ENCODE data around the gene CA11.

The CA11 gene

DNA sequence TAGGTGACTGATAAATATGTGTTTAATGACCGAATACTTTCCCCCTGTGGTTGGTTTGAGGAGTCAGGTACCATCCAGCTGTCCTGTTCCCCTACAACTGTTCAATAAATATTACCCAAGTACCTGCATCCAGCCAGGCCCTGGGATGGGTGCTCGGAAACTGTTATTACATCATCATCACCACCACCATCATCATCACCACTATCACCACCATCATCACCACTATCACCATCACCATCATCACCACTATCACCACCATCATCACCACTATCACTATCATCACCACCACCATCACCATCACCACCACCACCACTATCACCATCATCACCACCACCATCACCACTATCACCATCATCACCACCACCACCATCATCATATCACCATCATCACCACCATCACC lies 22.8 kb upstream of the CA11 start:
- no peak for DNase-seq (ENCODE audit: low read depth)
- TF ChIP-seq, protein P1, sequence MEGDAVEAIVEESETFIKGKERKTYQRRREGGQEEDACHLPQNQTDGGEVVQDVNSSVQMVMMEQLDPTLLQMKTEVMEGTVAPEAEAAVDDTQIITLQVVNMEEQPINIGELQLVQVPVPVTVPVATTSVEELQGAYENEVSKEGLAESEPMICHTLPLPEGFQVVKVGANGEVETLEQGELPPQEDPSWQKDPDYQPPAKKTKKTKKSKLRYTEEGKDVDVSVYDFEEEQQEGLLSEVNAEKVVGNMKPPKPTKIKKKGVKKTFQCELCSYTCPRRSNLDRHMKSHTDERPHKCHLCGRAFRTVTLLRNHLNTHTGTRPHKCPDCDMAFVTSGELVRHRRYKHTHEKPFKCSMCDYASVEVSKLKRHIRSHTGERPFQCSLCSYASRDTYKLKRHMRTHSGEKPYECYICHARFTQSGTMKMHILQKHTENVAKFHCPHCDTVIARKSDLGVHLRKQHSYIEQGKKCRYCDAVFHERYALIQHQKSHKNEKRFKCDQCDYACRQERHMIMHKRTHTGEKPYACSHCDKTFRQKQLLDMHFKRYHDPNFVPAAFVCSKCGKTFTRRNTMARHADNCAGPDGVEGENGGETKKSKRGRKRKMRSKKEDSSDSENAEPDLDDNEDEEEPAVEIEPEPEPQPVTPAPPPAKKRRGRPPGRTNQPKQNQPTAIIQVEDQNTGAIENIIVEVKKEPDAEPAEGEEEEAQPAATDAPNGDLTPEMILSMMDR (conservative IDR thresholded peaks at IDR 0.05; ENCODE audit: low read depth, low read length), result no peak
- no peak overlapping the region for H3K4me3 ChIP-seq (ENCODE audit: low read length)

DNA sequence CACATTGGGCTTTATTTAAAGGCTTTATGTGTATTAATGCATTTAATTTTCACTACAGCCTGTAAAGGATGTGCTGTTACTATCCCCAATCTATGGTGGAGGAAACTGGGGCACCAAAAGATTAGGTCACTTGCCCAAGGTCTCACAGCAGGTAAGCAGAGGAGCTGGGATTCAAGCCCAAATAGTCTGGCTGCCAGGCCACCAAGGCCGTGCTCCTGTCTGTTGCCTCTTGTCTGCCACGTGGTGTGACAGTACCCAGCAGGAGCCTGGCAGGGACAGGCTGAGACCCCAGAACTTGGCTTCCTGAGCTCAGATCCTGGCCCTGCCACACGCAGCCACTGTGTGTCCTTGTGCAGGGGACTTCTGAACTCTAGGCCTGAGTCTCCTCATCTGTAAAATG lies 22.3 kb upstream of the CA11 start:
- no peak overlapping the region for H3K4me3 ChIP-seq (ENCODE audit: low read length)
- TF ChIP-seq, protein P1 (conservative IDR thresholded peaks at IDR 0.05; ENCODE audit: low read depth, low read length), result no peak
- no peak for DNase-seq (ENCODE audit: low read depth)

DNA sequence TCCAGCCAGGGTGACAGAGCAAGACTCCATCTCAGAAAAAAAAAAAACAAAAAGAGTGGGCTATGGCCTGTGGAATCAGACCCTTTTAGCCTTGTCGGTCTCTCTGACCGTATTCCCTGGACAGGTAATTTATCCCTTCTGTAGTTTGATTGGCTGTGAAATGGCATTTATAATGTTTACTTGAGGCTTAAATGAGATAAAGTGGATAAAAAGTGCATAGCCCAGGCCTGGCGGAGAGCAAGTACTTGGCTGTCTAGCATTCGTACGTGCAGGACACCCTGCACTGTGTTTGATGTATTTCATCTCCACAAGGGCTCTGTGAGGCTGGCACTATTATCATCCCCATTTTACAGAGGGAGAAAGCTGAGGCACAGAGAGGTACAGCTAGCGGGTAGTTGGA lies 19.8 kb upstream of the CA11 start:
- no peak overlapping the region for H3K4me3 ChIP-seq (ENCODE audit: low read length)
- DNase-seq (ENCODE audit: low read depth), result no peak
- TF ChIP-seq, protein P1 (conservative IDR thresholded peaks at IDR 0.05; ENCODE audit: low read depth, low read length), result no peak

DNA sequence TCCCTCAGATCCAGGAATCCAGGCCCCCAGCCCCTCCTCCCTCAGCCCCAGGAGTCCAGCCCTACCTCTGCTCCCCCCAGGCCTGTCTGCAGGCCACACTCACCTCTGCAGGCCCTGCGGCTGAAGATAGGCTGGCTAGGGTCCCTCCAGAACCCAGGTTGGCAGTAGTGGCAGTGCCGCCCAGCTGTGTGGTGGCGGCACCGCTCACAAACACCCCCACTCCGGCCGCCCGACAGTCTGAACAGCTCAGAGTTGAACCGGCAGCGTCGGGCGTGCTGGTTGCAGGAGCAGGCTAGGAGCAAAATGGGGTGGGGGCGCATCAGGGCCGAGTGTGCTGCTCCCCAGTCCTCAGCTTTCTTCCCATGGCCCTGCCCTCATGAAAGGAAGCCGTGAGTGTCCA lies 18.5 kb upstream of the CA11 start:
- TF ChIP-seq, protein P1 (conservative IDR thresholded peaks at IDR 0.05; ENCODE audit: low read depth, low read length), result no peak
- no peak overlapping the region for H3K4me3 ChIP-seq (ENCODE audit: low read length)
- DNase-seq (ENCODE audit: low read depth), result no peak

DNA sequence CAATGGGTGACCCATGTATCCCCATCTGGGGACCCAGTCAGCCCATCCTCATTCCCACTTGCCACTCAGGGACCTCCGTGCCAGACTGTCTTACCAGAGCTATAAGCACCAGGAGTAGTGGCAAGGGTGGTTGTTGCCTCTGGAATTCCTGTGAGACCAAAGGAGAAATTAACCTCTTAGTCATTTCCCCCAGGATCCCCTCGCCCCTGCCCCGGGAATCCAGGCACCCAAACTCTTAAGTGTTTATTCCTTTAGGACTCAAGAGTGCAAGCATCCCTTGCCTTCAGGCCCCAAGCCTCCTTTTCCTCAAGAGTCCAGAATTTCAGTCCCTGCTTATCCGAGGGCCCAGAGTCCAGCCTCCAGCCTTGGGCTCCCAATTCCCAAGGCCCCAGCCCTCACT lies 17.7 kb upstream of the CA11 start:
- no peak overlapping the region for H3K4me3 ChIP-seq (ENCODE audit: low read length)
- TF ChIP-seq, protein P1 (conservative IDR thresholded peaks at IDR 0.05; ENCODE audit: low read depth, low read length), result no peak
- no peak for DNase-seq (ENCODE audit: low read depth)

DNA sequence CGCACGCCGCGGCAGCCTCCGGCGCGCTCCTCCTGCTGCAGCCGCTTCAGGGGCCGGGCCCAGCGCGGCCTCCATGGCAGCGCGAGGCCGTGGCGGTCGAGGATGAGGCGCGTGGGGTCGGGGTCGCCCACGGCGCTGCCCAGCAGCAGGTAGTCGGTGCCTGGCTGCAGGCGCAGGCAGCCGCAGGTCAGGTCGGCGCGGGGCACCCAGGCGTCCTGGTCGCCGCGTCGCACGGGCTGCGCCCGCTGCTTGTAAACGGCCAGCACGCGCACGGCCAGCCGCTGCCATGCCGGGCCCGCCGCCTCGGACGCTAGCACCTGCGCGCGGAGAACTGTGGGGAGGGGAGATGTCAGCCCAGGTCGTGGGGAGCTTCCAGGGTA lies 15.7 kb upstream of the CA11 start:
- no peak for DNase-seq (ENCODE audit: low read depth)
- TF ChIP-seq, protein P1 (conservative IDR thresholded peaks at IDR 0.05; ENCODE audit: low read depth, low read length), result no peak
- no peak overlapping the region for H3K4me3 ChIP-seq (ENCODE audit: low read length)

DNA sequence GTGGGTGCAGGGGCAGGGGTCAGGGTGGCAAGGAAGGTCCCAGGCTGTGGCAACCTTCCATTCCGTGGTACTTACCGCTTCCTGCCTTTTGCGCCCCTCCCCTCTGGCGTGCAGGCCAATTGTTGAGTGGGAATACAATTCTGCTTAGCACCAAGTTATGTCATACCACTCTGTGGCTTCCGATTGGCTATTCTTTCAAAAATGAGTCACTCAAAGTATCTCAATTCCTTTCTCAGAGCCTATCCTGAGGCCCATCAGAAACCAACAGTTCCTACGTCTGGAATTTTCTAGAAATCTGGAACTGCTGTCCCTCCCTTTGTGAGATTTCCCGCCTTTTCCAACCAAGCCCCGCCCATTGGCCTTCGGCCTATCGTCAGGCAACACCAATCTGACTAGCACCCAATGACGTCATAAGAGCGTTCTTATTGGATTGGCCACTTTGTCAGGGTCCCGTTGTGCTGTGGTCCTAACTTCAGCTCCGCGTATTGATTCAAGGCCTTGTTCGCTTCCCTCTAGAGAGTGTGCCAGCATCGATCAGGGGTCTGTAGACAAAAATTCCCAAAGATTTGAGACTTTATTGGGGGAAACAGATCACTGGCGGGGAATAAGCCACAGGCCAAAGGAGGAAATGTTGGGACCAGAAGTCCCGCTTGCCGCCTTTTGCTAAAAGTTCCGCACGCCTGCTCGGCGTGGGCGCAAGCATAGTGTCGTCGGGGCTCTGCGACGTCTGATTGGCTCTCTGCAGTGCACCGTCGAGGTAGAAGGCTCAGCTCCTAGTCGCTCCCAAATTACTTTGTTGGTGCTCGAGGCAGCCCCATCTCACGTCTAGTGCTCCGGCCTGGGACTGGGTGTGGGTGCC lies 15.1 kb upstream of the CA11 start:
- peak; percentile 46 for DNase-seq (ENCODE audit: low read depth)
- no peak overlapping the region for H3K4me3 ChIP-seq (ENCODE audit: low read length)
- TF ChIP-seq, protein P1 (conservative IDR thresholded peaks at IDR 0.05; ENCODE audit: low read depth, low read length), result no peak
